ENCODE results near the gene SWAP70. TPM values are rescaled to one million over a fixed set of nuclear protein-coding genes. Genes with fewer than 3 reads are reported as not detected.

Gene SWAP70
- total and polyA plus RNA-seq, 2 of the 8 experiments (the other 6 are each of a cell fraction or from before 2014, with no cell fraction given): 14.8 to 37.5 TPM

DNA sequence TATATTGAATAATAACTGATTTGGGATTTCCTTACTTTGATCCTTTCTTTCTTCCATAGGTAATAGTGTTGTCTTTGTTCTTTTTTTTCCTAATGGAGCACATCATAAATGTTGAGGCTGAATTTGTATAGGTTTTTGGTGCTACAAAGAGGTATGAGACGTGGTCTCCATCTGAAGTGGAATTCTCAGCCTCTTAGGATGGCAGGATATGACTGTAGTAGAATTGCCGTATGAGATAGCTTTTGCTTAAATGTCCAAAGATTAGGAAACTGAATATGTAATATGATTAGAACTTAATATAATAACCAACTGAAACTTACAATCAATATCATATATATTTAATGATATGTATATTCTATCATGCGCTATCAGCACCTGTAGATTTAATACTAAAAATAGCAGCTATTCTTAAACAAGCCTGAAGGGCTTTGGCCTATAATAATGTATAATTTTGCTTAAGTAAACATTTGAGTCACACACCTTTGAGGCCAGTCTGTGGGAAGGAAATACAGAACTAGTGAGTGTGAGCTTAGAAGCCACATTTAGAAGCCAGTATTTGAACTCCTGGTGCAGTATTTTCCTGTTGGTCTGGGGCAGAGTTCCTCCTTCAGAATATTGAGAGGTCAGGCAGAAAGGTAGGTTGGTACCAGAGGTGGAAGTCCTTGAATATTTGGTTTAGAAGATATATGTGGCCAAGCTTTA is 62.6 kb downstream of the SWAP70 start (continued):
- TF ChIP-seq, protein P1, sequence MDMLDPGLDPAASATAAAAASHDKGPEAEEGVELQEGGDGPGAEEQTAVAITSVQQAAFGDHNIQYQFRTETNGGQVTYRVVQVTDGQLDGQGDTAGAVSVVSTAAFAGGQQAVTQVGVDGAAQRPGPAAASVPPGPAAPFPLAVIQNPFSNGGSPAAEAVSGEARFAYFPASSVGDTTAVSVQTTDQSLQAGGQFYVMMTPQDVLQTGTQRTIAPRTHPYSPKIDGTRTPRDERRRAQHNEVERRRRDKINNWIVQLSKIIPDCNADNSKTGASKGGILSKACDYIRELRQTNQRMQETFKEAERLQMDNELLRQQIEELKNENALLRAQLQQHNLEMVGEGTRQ (IDR thresholded peaks at IDR 0.05; ENCODE audit: low read length): no peak
- TF ChIP-seq SRF (IDR thresholded peaks at IDR 0.05; ENCODE audit: low read depth, low read length) (no peak), NANOG (IDR thresholded peaks at IDR 0.05; ENCODE audit: insufficient read depth, low read depth, low read length, poor library complexity, severe bottlenecking) (no peak), MAFK (IDR thresholded peaks at IDR 0.05; ENCODE audit: low read depth, low read length) (no peak), ZNF274 (IDR thresholded peaks at IDR 0.05; ENCODE audit: borderline replicate concordance, extremely low read depth, low read length) (no peak), SIN3A (conservative IDR thresholded peaks at IDR 0.05 in 1 of 2, IDR thresholded peaks at IDR 0.05 in 1 of 2; ENCODE audit: low read depth in 1 of 2, low read length in 2 of 2) (no peak), SP2 (IDR thresholded peaks at IDR 0.05; ENCODE audit: low read length) (no peak)
- TF ChIP-seq, protein P2, sequence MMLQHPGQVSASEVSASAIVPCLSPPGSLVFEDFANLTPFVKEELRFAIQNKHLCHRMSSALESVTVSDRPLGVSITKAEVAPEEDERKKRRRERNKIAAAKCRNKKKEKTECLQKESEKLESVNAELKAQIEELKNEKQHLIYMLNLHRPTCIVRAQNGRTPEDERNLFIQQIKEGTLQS (IDR thresholded peaks at IDR 0.05; ENCODE audit: insufficient read depth, low read depth, low read length): no peak
